Activated T-helper 1 cell treated with Interleukin-2 at 50 U/mL for 16 hours (primary cell): ENCODE data around the gene CHMP1A.

ENCODE experiments used
- DNase-seq: peaks from one replicate; pipeline ENCODE4 v3.0.0-alpha.2; 2020; ENCODE audit warnings: low read depth

CHMP1A gene

GRCh38 chr16:89623511-89624261 lies 33.8 kb downstream of the CHMP1A start:
- no peak for DNase-seq

GRCh38 chr16:89621698-89622409 lies 35.7 kb downstream of the CHMP1A start:
- no peak for DNase-seq

GRCh38 chr16:89621136-89621697 lies 36.3 kb downstream of the CHMP1A start:
- DNase-seq = no peak

- DNase-seq = no peak
Measured at GRCh38 chr16:89620406-89620841, 37.1 kb downstream of the CHMP1A start.

GRCh38 chr16:89619840-89620239 lies 37.7 kb downstream of the CHMP1A start:
- no peak for DNase-seq

- DNase-seq = no peak
Measured at GRCh38 chr16:89618109-89618998, 39.2 kb downstream of the CHMP1A start.

- no peak for DNase-seq
Measured at GRCh38 chr16:89617036-89617435, 40.5 kb downstream of the CHMP1A start.

- peak; percentile 8 for DNase-seq
Measured at GRCh38 chr16:89616623-89617022, 40.9 kb downstream of the CHMP1A start.

GRCh38 chr16:89615596-89616090 lies 41.9 kb downstream of the CHMP1A start:
- DNase-seq = no peak

- no peak for DNase-seq
Measured at GRCh38 chr16:89615176-89615575, 42.3 kb downstream of the CHMP1A start.

- no peak for DNase-seq
Measured at GRCh38 chr16:89613954-89614459, 43.5 kb downstream of the CHMP1A start.

GRCh38 chr16:89613231-89613953 lies 44.1 kb downstream of the CHMP1A start, which contains the start of gene DPEP1:
Gene DPEP1 (plus strand): TSS chr16:89613642. CDS start chr16:89630411, 16,769 bp downstream.
- no peak for DNase-seq

GRCh38 chr16:89612415-89613166 lies 44.9 kb downstream of the CHMP1A start:
- DNase-seq = no peak

GRCh38 chr16:89610108-89610453 lies 47.4 kb downstream of the CHMP1A start:
- no peak for DNase-seq

GRCh38 chr16:89607937-89608740 lies 49.4 kb downstream of the CHMP1A start:
- DNase-seq = no peak

- no peak for DNase-seq
Measured at GRCh38 chr16:89607453-89607852, 50.1 kb downstream of the CHMP1A start.

GRCh38 chr16:89606006-89606405 lies 51.5 kb downstream of the CHMP1A start:
- DNase-seq = no peak

- DNase-seq = no peak
Measured at GRCh38 chr16:89605186-89605970, 52.1 kb downstream of the CHMP1A start.

- no peak for DNase-seq
Measured at GRCh38 chr16:89604764-89605163, 52.7 kb downstream of the CHMP1A start.
